IPS-18a (cell line): ENCODE results near the gene MAFG.
"Not testable (repeated sequence)": the region's sequence is repeated elsewhere in the genome, so short reads cannot be mapped to it uniquely, and the experiment has no call there.

ENCODE experiments used
- H3K27ac ChIP-seq: one replicate; pipeline ENCODE4 v1.5.1; 2013; ENCODE audit warnings: low read length
- H3K27me3 ChIP-seq: one replicate; pipeline ENCODE4 v1.6.1; 2013; ENCODE audit warnings: mild to moderate bottlenecking, low read length; ENCODE audit not compliant: control insufficient read depth, insufficient read depth
- H3K36me3 ChIP-seq: one replicate; pipeline ENCODE4 v1.6.1; 2013; ENCODE audit warnings: low read depth, low read length; ENCODE audit not compliant: control insufficient read depth
- H3K4me1 ChIP-seq: one replicate; pipeline ENCODE4 v1.6.1; 2013; ENCODE audit warnings: low read depth, low read length; ENCODE audit not compliant: control insufficient read depth
- H3K4me3 ChIP-seq: one replicate; pipeline ENCODE4 v1.5.1; 2013; ENCODE audit warnings: low read length
- H3K9ac ChIP-seq: one replicate; pipeline ENCODE4 v1.6.1; 2013; ENCODE audit warnings: mild to moderate bottlenecking, low read length, moderate library complexity
- H3K9me3 ChIP-seq: one replicate; pipeline ENCODE4 v1.6.1; 2013; ENCODE audit warnings: low read depth, low read length; ENCODE audit not compliant: control insufficient read depth

MAFG gene

GRCh38 chr17:81923302-81924260, 4.0 kb downstream of the MAFG start:
- H3K9ac ChIP-seq: peak overlapping the region; percentile 30

GRCh38 chr17:81922566-81923301, 4.8 kb downstream of the MAFG start:
- H3K27ac ChIP-seq: no peak overlapping the region
- peaks cover 12% of the 10 kb centered on the region for H3K36me3 ChIP-seq
- peaks cover 28% of the 10 kb centered on the region for H3K4me1 ChIP-seq
- no peak overlapping the region for H3K4me3 ChIP-seq
- H3K9ac ChIP-seq: peak overlapping the region; percentile 30
- no peaks in the 10 kb centered on the region for H3K27me3 ChIP-seq
- H3K9me3 ChIP-seq: no peaks in the 10 kb centered on the region

More at GRCh38 chr17:81923302-81924260, 4.0 kb downstream of the MAFG start:
- H3K4me1 ChIP-seq: peaks cover 28% of the 10 kb centered on the region
- H3K27ac ChIP-seq: peak overlapping the region; percentile 35
- no peaks in the 10 kb centered on the region for H3K9me3 ChIP-seq
- peaks cover 12% of the 10 kb centered on the region for H3K36me3 ChIP-seq
- peak overlapping the region; percentile 30 for H3K4me3 ChIP-seq
- H3K27me3 ChIP-seq: peaks cover 5% of the 10 kb centered on the region

- H3K27ac ChIP-seq: no peak overlapping the region
These were observed 5.5 kb downstream of the MAFG start for GRCh38 chr17:81921996-81922565.

GRCh38 chr17:81921537-81921862, 6.0 kb downstream of the MAFG start:
- Histone ChIP-seq H3K4me3 (no peak overlapping the region), H3K27ac (no peak overlapping the region), H3K27me3 (no peaks in the 10 kb centered on the region), H3K4me1 (peaks cover 33% of the 10 kb centered on the region), H3K36me3 (peaks cover 12% of the 10 kb centered on the region), H3K9me3 (no peaks in the 10 kb centered on the region), H3K9ac (no peak overlapping the region)

More at GRCh38 chr17:81921996-81922565, 5.5 kb downstream of the MAFG start:
- H3K4me1 ChIP-seq: peaks cover 29% of the 10 kb centered on the region
- H3K9ac ChIP-seq: no peak overlapping the region
- peaks cover 12% of the 10 kb centered on the region for H3K36me3 ChIP-seq
- no peak overlapping the region for H3K4me3 ChIP-seq
- H3K27me3 ChIP-seq: no peaks in the 10 kb centered on the region
- H3K9me3 ChIP-seq: no peaks in the 10 kb centered on the region

DNA sequence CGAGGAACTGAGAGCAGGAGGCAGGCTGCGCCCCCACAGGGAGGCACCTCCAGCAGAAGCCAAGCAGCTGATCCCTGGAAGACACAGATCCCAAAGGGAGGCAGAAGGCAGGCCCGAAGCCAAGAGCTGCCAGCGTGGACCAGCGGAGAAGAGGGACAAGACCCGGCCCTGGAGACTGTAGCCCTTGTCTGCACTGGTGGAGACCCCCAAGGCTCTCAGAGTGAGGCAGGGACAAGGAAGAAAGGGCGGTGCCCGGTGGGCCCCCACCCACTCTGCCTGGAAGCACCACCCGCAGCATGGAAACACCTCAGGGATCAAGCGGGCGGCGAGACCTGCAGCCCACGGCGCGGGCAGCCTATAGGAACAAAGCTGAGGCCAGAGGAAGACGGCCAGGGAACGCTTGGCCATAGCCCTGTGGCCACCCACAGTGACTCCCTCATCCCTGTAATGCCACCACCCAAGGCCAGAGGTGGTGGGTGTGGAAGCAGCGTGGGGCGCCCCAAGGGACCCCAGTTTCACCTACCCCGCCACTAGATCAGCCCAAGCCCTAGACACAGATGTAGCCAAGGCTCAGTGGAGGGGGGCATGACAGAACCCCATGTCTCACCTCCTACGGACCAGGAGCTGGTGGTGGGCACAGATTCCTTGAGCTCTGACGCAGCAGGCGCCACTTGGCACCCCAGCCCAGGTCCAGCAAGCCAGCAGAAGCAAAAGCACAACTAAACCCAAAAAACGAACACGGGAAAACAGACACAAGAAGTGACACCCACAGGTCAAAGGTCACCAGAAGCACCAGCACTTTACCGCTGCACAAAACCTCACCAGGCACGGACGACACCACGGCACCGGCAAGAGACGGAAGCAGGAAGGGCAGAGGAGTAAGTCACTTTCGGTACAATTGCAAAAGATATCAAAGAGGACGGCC, 6.7 kb downstream of the MAFG start:
- H3K27ac ChIP-seq: no peak overlapping the region
- no peaks in the 10 kb centered on the region for H3K9me3 ChIP-seq
- H3K36me3 ChIP-seq: peaks cover 12% of the 10 kb centered on the region
- no peak overlapping the region for H3K4me3 ChIP-seq
- peaks cover 29% of the 10 kb centered on the region for H3K4me1 ChIP-seq
- no peaks in the 10 kb centered on the region for H3K27me3 ChIP-seq
- no peak overlapping the region for H3K9ac ChIP-seq

GRCh38 chr17:81918832-81919545, 8.5 kb downstream of the MAFG start:
- peaks cover 20% of the 10 kb centered on the region for H3K36me3 ChIP-seq
- H3K4me1 ChIP-seq: peaks cover 13% of the 10 kb centered on the region
- no peak overlapping the region for H3K9ac ChIP-seq
- no peaks in the 10 kb centered on the region for H3K9me3 ChIP-seq
- H3K27ac ChIP-seq: no peak overlapping the region
- H3K4me3 ChIP-seq: no peak overlapping the region
- H3K27me3 ChIP-seq: no peaks in the 10 kb centered on the region

DNA sequence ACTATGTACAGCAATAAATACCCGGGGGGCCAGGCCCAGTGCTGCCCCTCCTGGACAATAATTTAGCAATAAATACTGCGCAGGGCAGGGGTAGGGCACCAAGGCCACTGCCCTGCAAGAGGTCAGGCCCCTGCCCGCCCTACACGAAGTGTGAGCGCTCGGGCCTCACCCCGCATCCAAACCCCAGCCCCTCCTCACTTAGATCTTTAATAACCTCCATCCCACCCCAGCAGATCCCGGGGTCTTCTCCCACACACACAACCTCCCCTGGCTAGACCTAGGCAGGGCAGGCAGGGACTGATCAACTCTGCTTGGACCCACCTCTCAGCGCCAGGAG, 9.2 kb downstream of the MAFG start:
- H3K27ac ChIP-seq, H3K4me1 ChIP-seq, H3K27me3 ChIP-seq, H3K9me3 ChIP-seq, H3K9ac ChIP-seq, H3K4me3 ChIP-seq: not testable (repeated sequence)
- peaks cover 27% of the 10 kb centered on the region for H3K36me3 ChIP-seq

DNA sequence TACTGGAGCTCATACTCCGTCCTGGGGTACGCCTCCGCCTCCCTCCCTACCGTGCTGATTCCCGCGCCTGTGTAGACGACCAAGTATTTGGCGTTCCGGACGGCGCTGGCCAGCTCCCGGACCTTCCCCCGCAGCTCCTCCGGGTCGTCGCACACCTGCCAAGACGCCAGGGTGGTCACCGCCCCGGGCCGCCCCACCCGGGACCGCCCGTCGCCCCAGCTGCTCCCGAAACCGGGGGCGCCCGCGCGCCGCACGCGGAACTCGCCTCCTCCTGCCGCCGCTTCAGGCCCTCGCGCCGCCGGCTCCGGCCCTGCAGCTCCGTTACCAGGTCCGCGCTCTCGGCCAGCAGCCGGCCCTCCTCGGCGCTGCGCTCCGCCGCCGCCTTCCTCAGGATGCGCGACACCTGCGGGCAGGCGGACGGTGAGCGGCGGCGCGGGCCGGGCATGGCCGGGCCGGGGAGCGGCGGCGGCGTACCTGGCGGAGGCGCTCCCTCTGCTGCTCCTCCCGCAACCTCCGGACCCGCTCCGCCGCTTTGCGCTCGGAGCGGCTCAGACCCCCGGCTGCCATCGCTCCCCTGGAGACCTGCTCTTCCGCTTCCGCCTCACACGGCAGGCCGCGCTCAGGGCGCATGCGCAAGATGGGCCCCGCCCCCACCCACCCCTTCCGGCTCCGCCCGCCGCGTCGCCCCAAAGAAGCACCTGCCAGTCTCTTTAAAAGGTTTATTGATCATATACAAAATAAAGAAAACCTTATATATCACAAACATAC, 9.8 kb downstream of the MAFG start, which contains the start of gene SIRT7:
SIRT7 (minus strand) TSS at position 612 of the 768 bp plus-strand sequence; CDS start at position 567, 45 bp downstream.
- Histone ChIP-seq H3K4me3 (peak within 1 kb of the TSS; percentile 72), H3K27me3 (no peaks in the 10 kb centered on the region), H3K4me1 (peaks cover 6% of the 10 kb centered on the region), H3K9ac (peak within 1 kb of the TSS; percentile 30), H3K9me3 (no peaks in the 10 kb centered on the region), H3K27ac (no peak within 1 kb of the TSS), H3K36me3 (peaks cover 32% of the 10 kb centered on the region)

DNA sequence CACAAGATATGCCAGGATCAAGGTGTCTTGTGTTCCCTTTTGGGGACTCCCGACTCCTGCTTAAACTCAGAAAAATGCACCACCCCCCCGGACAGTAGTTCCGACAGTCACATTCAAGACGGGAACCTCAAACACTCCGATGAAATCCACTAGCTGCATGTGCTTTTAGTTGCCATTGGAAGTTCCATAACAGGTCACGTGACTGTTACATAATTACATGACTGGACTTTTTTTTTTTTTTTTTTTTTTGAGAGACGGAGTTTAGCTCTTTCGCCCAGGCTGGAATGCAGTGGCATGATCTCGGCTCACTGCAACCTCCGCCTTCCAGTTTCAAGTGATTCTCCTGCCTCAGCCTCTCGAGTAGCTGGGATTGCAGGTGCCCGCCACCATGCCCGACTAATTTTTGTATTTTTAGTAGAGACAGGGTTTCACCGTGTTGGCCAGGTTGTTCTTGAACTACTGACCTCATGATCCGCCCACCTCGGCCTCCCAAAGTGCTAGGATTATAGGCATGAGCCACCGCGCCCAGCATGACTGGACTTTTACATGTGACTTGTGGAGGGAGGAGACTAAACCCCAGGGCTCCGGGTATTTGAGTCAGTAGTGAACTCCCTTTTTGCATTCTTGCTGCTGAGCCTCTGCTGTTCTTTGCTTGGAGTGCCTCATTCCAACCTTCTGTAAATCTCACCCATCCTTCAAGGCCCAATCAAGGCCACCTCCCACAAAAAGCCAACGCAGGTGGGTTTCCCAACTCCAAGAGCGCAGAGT, 11.1 kb downstream of the MAFG start:
- Histone ChIP-seq H3K9ac (no peak overlapping the region), H3K27ac (no peak overlapping the region), H3K27me3 (no peaks in the 10 kb centered on the region), H3K4me3 (peak overlapping the region; percentile 72), H3K36me3 (peaks cover 26% of the 10 kb centered on the region), H3K4me1 (peaks cover 6% of the 10 kb centered on the region), H3K9me3 (no peaks in the 10 kb centered on the region)
